OCI-LY1 (cell line): ENCODE results near the gene TBC1D4.

Experiments used
- EZH2 ChIP-seq: fragments of 200-600 bp; sonication (generic), shearing (Covaris generic); IDR thresholded peaks from 2 replicates; pipeline ENCODE4 v1.8.0; 2017; ENCODE audit warnings: borderline replicate concordance, mixed run types, mild to moderate bottlenecking, antibody characterized with exemption, low read length, moderate library complexity, mixed read lengths
- TF ChIP-seq, protein P1 (sequence below): fragments of 200-600 bp; sonication (generic), shearing (Covaris generic); IDR thresholded peaks from 2 replicates; pipeline ENCODE4 v1.5.1; 2017; ENCODE audit warnings: mild to moderate bottlenecking, antibody characterized with exemption, low read length, moderate library complexity, mixed read lengths

DNA sequence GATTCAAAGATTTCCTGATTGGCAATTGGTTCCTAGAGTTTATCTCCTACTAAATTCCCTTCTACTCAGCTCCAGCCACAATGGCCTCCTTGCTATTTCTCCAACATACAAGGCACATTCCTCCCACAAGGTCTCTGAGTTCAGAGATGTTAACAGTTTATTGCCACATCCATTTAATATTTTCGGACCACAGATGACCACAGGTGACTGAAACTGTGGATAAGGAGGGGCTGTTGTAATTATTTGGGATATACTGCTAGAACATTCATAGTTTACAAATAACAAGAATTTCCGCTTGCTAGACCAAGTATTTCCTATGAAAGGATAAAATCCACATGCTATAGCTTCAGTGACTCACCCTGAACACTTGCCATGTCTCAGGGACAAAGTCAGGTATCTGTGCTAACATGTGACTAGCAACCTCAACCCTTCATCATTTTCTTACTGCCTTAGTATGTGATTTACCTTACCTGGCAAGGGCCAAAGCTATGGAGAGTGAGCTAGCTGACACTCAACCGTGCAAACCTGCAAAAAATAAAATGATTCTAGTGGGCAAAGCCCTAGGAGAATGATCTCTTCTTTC is 117.7 kb downstream of the TBC1D4 start:
- TF ChIP-seq, protein P1, sequence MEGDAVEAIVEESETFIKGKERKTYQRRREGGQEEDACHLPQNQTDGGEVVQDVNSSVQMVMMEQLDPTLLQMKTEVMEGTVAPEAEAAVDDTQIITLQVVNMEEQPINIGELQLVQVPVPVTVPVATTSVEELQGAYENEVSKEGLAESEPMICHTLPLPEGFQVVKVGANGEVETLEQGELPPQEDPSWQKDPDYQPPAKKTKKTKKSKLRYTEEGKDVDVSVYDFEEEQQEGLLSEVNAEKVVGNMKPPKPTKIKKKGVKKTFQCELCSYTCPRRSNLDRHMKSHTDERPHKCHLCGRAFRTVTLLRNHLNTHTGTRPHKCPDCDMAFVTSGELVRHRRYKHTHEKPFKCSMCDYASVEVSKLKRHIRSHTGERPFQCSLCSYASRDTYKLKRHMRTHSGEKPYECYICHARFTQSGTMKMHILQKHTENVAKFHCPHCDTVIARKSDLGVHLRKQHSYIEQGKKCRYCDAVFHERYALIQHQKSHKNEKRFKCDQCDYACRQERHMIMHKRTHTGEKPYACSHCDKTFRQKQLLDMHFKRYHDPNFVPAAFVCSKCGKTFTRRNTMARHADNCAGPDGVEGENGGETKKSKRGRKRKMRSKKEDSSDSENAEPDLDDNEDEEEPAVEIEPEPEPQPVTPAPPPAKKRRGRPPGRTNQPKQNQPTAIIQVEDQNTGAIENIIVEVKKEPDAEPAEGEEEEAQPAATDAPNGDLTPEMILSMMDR = no peak
- no peak for TF ChIP-seq EZH2
